B cell (primary cell): ENCODE results near the gene IGSF3. TPM values are rescaled to one million over a fixed set of nuclear protein-coding genes. Genes with fewer than 3 reads are reported as not detected.

ENCODE experiments used
- ATAC-seq: fragments of 200-7000 bp; cut with Tn5 transposase; one replicate; pipeline ENCODE4 v1.10.0; 2021; ENCODE audit warnings: low read depth, mild to moderate bottlenecking, moderate number of reproducible peaks, moderate library complexity
- CTCF ChIA-PET: fragments of 350-600 bp; sonication (Branson Sonifier 250); formaldehyde crosslinking; loops from one replicate; lab custom pipeline; 2021; ENCODE audit warnings: antibody characterized with exemption, inconsistent platforms; lab: Charles Lee
- POLR2A ChIA-PET: fragments of 350-600 bp; sonication (Branson Sonifier 250); formaldehyde crosslinking; loops from one replicate; lab custom pipeline; 2021; ENCODE audit warnings: antibody characterized with exemption; lab: Charles Lee
- DNase-seq: peaks from one replicate; pipeline ENCODE4 v3.0.0; 2013
- H2AFZ ChIP-seq: 2 replicates; pipeline ENCODE4 v1.6.1; 2012; ENCODE audit warnings: mild to moderate bottlenecking, low read depth, low read length; ENCODE audit not compliant: insufficient read depth, poor library complexity, severe bottlenecking
- H3K27ac ChIP-seq, 2 donors: 1 replicate in 1 of 2; 2 replicates in 1 of 2; pipeline ENCODE4 v1.5.1; 2012 to 2013; ENCODE audit warnings: low read length in 2 of 2, mild to moderate bottlenecking in 2 of 2, moderate library complexity in 1 of 2
- H3K27me3 ChIP-seq, 4 experiments: fragments of 200-600 bp in 1 of 4; sonication (generic) in 1 of 4; replicated peaks in 1 of 4; 1 replicate in 2 of 4; 2 replicates in 2 of 4; pipeline versions ENCODE4 v1.6.1 to v1.7.0; 2013 to 2016; ENCODE audit warnings: low read length in 3 of 4, mild to moderate bottlenecking in 2 of 4, mixed read lengths in 1 of 4, moderate library complexity in 1 of 4; ENCODE audit not compliant: insufficient read depth in 4 of 4, control insufficient read depth in 3 of 4; ENCODE audit errors: control extremely low read depth in 1 of 4
- H3K36me3 ChIP-seq, 2 experiments: replicated peaks in 1 of 2; 1 replicate in 1 of 2; 2 replicates in 1 of 2; pipeline versions ENCODE4 v1.6.1 to v1.7.1; 2013; ENCODE audit warnings: low read length in 1 of 2; ENCODE audit not compliant: insufficient read depth in 2 of 2, control insufficient read depth in 1 of 2; ENCODE audit errors: control extremely low read depth in 1 of 2, extremely low read depth in 1 of 2
- H3K4me1 ChIP-seq, 2 donors: fragments of 200-600 bp in 1 of 2; sonication (generic) in 1 of 2; 1 replicate in 1 of 2; 2 replicates in 1 of 2; pipeline versions ENCODE4 v1.5.1 to v1.6.1; 2013 to 2017; ENCODE audit warnings: low read length in 2 of 2; ENCODE audit not compliant: control insufficient read depth in 2 of 2, insufficient read depth in 2 of 2
- H3K4me2 ChIP-seq: replicated peaks from 2 replicates; pipeline ENCODE3; 2012; ENCODE audit warnings: mild to moderate bottlenecking, low read depth, low read length; ENCODE audit not compliant: poor library complexity, severe bottlenecking
- H3K4me3 ChIP-seq, 5 experiments: fragments of 200-600 bp in 1 of 5; sonication (generic) in 1 of 5; 1 replicate in 3 of 5; 2 replicates in 2 of 5; pipeline versions ENCODE4 v1.5.1 to v1.7.0; 2011 to 2016; ENCODE audit warnings: low read length in 4 of 5, mild to moderate bottlenecking in 4 of 5, low read depth in 2 of 5, control low read depth in 1 of 5, moderate library complexity in 1 of 5; ENCODE audit not compliant: insufficient read depth in 1 of 5; ENCODE audit errors: control extremely low read depth in 1 of 5, extremely low read depth in 1 of 5
- H3K79me2 ChIP-seq: fragments of 200-600 bp; sonication (generic); one replicate; pipeline ENCODE4 v1.6.0; 2016; ENCODE audit warnings: low read length; ENCODE audit not compliant: control insufficient read depth, insufficient read depth
- H3K9ac ChIP-seq: fragments of 200-600 bp; sonication (generic); 2 replicates; pipeline ENCODE4 v1.6.1; 2017; ENCODE audit warnings: mild to moderate bottlenecking, low read length, moderate library complexity
- H3K9me3 ChIP-seq, 3 donors: one replicate each; pipeline versions ENCODE4 v1.6.1 to v1.7.1; 2013; ENCODE audit warnings: low read length in 2 of 3; ENCODE audit not compliant: control insufficient read depth in 2 of 3, insufficient read depth in 1 of 3; ENCODE audit errors: control extremely low read depth in 1 of 3
- H4K20me1 ChIP-seq: 2 replicates; pipeline ENCODE4 v1.6.0; 2012; ENCODE audit warnings: mild to moderate bottlenecking, low read length; ENCODE audit not compliant: insufficient read depth, control insufficient read depth, poor library complexity, severe bottlenecking
- H3K27ac Mint-ChIP-seq: one replicate; pipeline ENCODE4 v1.8.0; 2021; ENCODE audit warnings: mixed read lengths
- H3K27me3 Mint-ChIP-seq: one replicate; pipeline ENCODE4 v1.8.0; 2021; ENCODE audit warnings: mixed read lengths
- H3K4me1 Mint-ChIP-seq: one replicate; pipeline ENCODE4 v1.8.0; 2021; ENCODE audit warnings: mixed read lengths
- H3K4me3 Mint-ChIP-seq: one replicate; pipeline ENCODE4 v1.8.0; 2021; ENCODE audit warnings: mixed read lengths
- H3K9me3 Mint-ChIP-seq: one replicate; pipeline ENCODE4 v1.8.0; 2022; ENCODE audit warnings: mixed read lengths; ENCODE audit not compliant: insufficient read depth
- EZH2 ChIP-seq: IDR thresholded peaks from 2 replicates; pipeline ENCODE4 v1.6.1; 2012; ENCODE audit warnings: borderline replicate concordance, low read depth, mild to moderate bottlenecking, moderate library complexity, low read length; ENCODE audit not compliant: insufficient read depth, poor library complexity, severe bottlenecking
- WGBS: methylation state at CpG from one replicate; pipeline ENCODE4 v1.1.5; 2013; ENCODE audit warnings: missing lambda C conversion rate; ENCODE audit not compliant: insufficient coverage; 5-methylcytosine and 5-hydroxymethylcytosine counted together
- intact Hi-C: fragments of 100-400 bp; cut with micrococcal nuclease; formaldehyde crosslinking; loops from one replicate; pipeline ENCODE4 v1.10.0; 2022
- polyA plus RNA-seq: library from polyadenylated mRNA; depleted of rRNA; stranded (reverse); fragments of >200 nt; gene quantifications from 2 replicates; pipeline ENCODE4 v1.2.3, GENCODE V29; 2012
- total RNA-seq, 2 donors: library from RNA; stranded (reverse); fragments of 120-200 nt in 1 of 2; gene quantifications; 1 replicate in 1 of 2; 2 replicates in 1 of 2; pipeline versions ENCODE4 v1.2.3 to v1.2.4, GENCODE V29; 2013 to 2022
- TF ChIP-seq, protein P1 (sequence below): fragments of 200-600 bp; IDR thresholded peaks from one replicate; pipeline ENCODE4 v1.8.0; 2022; ENCODE audit warnings: antibody characterized with exemption, mild to moderate bottlenecking

Gene IGSF3
- total and polyA plus RNA-seq, 2 donors (not counting 1 experiment from before 2014, with no cell fraction given): 0.49 TPM; not detected in 1

DNA sequence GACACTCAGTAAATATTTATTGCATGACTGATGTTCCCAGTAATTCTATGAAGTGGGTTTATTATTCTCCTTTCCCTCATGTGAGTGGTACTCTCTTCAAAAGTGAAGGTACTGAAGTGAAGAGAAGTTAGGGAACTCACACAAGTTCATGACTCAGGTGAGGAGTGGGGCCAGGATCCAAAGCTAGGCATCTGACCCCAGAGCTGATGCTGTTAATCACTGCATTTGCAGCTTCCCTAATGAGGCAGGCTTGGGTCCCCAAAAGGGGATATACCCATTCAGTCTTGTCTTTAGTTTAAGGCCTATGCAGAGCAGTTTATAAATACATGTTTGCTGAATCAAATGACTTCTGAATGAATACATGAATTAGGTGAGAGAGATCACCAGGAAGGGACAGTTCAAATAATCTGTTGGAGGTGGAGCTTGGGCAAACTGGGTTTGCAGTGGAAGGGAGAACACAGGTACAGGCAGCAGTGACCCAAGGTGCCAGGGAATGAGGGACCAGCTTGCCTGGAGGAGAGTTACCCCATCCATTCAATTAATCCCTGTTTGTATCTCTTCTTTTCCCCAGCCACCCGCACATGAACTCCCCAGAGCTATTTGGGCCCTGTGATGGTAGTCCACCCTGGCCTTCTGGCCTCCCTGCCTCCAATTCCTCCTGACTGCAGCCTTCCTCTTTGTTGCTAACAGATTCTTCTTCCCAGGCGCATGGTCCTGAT, 98.7 kb downstream of the IGSF3 start:
- Mint-ChIP-seq H3K27me3 (no peaks in the 10 kb centered on the region), H3K4me1 (peaks cover 66% of the 10 kb centered on the region), H3K9me3 (peaks cover 8% of the 10 kb centered on the region), H3K27ac (peak overlapping the region; percentile 94), H3K4me3 (peak overlapping the region; percentile 96)
- H3K9me3 ChIP-seq: peaks cover 0 to 6% (median 2%) of the 10 kb centered on the region in 3 donors
- H3K36me3 ChIP-seq: no peaks in the 10 kb centered on the region
- ATAC-seq (no peak), DNase-seq (no peak)
- no peak for TF ChIP-seq EZH2
- TF ChIP-seq, protein P1, sequence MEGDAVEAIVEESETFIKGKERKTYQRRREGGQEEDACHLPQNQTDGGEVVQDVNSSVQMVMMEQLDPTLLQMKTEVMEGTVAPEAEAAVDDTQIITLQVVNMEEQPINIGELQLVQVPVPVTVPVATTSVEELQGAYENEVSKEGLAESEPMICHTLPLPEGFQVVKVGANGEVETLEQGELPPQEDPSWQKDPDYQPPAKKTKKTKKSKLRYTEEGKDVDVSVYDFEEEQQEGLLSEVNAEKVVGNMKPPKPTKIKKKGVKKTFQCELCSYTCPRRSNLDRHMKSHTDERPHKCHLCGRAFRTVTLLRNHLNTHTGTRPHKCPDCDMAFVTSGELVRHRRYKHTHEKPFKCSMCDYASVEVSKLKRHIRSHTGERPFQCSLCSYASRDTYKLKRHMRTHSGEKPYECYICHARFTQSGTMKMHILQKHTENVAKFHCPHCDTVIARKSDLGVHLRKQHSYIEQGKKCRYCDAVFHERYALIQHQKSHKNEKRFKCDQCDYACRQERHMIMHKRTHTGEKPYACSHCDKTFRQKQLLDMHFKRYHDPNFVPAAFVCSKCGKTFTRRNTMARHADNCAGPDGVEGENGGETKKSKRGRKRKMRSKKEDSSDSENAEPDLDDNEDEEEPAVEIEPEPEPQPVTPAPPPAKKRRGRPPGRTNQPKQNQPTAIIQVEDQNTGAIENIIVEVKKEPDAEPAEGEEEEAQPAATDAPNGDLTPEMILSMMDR: no peak
- H3K9ac ChIP-seq: no peak overlapping the region
- no peak overlapping the region for H2AFZ ChIP-seq
- ChIA-PET CTCF (interaction anchor here (0.7 to 3.9 kb wide), 10 partner anchors 11 to 430 kb away, joined by 3 to 27 read pairs (median 4); no protein-coding TSS in a partner anchor), POLR2A (interaction anchor here (1.5 to 1.8 kb wide), 2 partner anchors 11 to 12 kb away, joined by 4 to 7 read pairs; no protein-coding TSS in a partner anchor)
- no peak overlapping the region for H3K4me3 ChIP-seq
- intact Hi-C loops: loop anchor here (1.0 kb wide), 1 partner anchor 9 kb away; no protein-coding TSS in a partner anchor
- H3K4me1 ChIP-seq: peaks cover 9 to 33% of the 10 kb centered on the region in 2 donors
- H3K79me2 ChIP-seq: peaks cover 35% of the 10 kb centered on the region
- H3K27ac ChIP-seq: peak overlapping the region in 1 of 2 donors; percentile 92
- no peaks in the 10 kb centered on the region for H3K27me3 ChIP-seq
- H3K4me2 ChIP-seq: peak overlapping the region; percentile 85
- H4K20me1 ChIP-seq: no peaks in the 10 kb centered on the region
- 59% methylated on average over 2 of the region's 2 CpGs for WGBS
